ENCODE measurements around the gene NR2F2.

DNA sequence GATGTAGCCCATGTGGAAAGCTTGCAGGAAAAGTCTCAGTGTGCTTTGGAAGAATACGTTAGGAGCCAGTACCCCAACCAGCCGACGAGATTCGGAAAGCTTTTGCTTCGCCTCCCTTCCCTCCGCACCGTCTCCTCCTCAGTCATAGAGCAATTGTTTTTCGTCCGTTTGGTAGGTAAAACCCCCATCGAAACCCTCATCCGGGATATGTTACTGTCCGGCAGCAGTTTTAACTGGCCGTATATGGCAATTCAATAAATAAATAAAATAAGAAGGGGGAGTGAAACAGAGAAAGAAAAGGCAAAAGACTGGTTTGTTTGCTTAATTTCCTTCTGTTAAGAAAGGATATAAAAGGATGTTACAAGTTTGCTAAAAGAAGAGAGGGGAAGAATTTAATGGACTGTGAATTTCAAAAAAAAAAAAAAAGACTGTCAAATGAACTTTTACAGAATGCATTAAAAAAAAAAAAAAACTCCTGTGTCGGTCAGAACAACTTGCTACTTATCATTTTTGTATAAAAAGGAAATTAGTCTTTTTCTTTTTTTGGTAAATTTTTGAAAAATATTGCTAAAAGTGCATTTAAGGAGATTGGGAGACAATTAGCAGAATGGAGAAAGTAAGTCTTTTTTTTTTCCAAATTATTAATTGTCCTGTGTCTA is 7.0 kb downstream of the NR2F2 start:
- TF ChIP-seq POLR2A (IDR thresholded peaks at IDR 0.05): no peak
- TF ChIP-seq, protein P1, sequence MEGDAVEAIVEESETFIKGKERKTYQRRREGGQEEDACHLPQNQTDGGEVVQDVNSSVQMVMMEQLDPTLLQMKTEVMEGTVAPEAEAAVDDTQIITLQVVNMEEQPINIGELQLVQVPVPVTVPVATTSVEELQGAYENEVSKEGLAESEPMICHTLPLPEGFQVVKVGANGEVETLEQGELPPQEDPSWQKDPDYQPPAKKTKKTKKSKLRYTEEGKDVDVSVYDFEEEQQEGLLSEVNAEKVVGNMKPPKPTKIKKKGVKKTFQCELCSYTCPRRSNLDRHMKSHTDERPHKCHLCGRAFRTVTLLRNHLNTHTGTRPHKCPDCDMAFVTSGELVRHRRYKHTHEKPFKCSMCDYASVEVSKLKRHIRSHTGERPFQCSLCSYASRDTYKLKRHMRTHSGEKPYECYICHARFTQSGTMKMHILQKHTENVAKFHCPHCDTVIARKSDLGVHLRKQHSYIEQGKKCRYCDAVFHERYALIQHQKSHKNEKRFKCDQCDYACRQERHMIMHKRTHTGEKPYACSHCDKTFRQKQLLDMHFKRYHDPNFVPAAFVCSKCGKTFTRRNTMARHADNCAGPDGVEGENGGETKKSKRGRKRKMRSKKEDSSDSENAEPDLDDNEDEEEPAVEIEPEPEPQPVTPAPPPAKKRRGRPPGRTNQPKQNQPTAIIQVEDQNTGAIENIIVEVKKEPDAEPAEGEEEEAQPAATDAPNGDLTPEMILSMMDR (IDR thresholded peaks at IDR 0.05): no peak
